DMS153 treated with DMSO at 0.1 percent for 48 hours (cell line): ENCODE data around the gene ZXDC.

Experiments used
- DNase-seq: peaks from one replicate; lab custom pipeline; 2025; ENCODE audit not compliant: unreplicated experiment; lab: John Stamatoyannopoulos, UW

The ZXDC gene

GRCh38 chr3:126474498-126475412, 936 bp downstream of the ZXDC start:
- DNase-seq = peak; percentile 5

GRCh38 chr3:126473292-126474168, 2.2 kb downstream of the ZXDC start:
- no peak for DNase-seq

GRCh38 chr3:126472277-126473006, 3.2 kb downstream of the ZXDC start:
- DNase-seq = peak; percentile 69

GRCh38 chr3:126469479-126469878, 6.2 kb downstream of the ZXDC start:
- no peak for DNase-seq

- no peak for DNase-seq
Observed at GRCh38 chr3:126468028-126468891, 7.4 kb downstream of the ZXDC start.

- DNase-seq = no peak
Observed at GRCh38 chr3:126467611-126467955, 8.1 kb downstream of the ZXDC start.

- no peak for DNase-seq
Observed at GRCh38 chr3:126466886-126467610, 8.6 kb downstream of the ZXDC start.

GRCh38 chr3:126465928-126466544, 9.7 kb downstream of the ZXDC start:
- DNase-seq = no peak

- no peak for DNase-seq
Observed at GRCh38 chr3:126464997-126465396, 10.7 kb downstream of the ZXDC start.

- no peak for DNase-seq
Observed at GRCh38 chr3:126464494-126464893, 11.2 kb downstream of the ZXDC start.

- DNase-seq = no peak
Observed at GRCh38 chr3:126464093-126464492, 11.6 kb downstream of the ZXDC start.

GRCh38 chr3:126463521-126463920, 12.2 kb downstream of the ZXDC start:
- DNase-seq = no peak

- no peak for DNase-seq
Observed at GRCh38 chr3:126461450-126462070, 14.1 kb downstream of the ZXDC start.

- DNase-seq = no peak
Observed at GRCh38 chr3:126460381-126460780, 15.3 kb downstream of the ZXDC start.

- no peak for DNase-seq
Observed at GRCh38 chr3:126459763-126460127, 15.9 kb downstream of the ZXDC start.

- no peak for DNase-seq
Observed at GRCh38 chr3:126459111-126459762, 16.5 kb downstream of the ZXDC start.

GRCh38 chr3:126456766-126457388, 18.8 kb downstream of the ZXDC start:
- no peak for DNase-seq

GRCh38 chr3:126456211-126456610, 19.5 kb downstream of the ZXDC start:
- no peak for DNase-seq
